Endothelial cell of umbilical vein (primary cell): ENCODE data around the gene PLA2R1. TPM values are rescaled to one million over a fixed set of nuclear protein-coding genes. Genes with fewer than 3 reads are reported as not detected.

Source experiments
- BruUV-seq: library from RNA; stranded (reverse); fragments of 400-500 nt; replicated peaks from 2 replicates; lab custom pipeline; 2021; lab: Mats Ljungman, UMichigan
- CTCF ChIA-PET: fragments of 300-600, 350-600 bp; sonication (Branson Sonifier 250); formaldehyde crosslinking; loops from one replicate; lab custom pipeline; 2021; ENCODE audit warnings: antibody characterized with exemption, inconsistent platforms; lab: Charles Lee
- POLR2A ChIA-PET: fragments of 300-600, 350-600 bp; sonication (Branson Sonifier 250); formaldehyde crosslinking; loops from one replicate; lab custom pipeline; 2021; ENCODE audit warnings: antibody characterized with exemption, inconsistent platforms; lab: Charles Lee
- DNase-seq: peaks from one replicate; pipeline ENCODE4 v3.0.0-alpha.2; 2011; ENCODE audit warnings: low read depth, low spot score
- FAIRE-seq: peaks from 2 replicates; lab custom pipeline; 2011; peaks lifted over from hg19 to GRCh38; lab: Jason Lieb, UNC
- H2AFZ ChIP-seq: 2 replicates; pipeline ENCODE4 v1.6.0; 2012; ENCODE audit warnings: low read depth, low read length, control low read depth, inconsistent platforms
- H3K27ac ChIP-seq: 2 replicates; pipeline ENCODE4 v1.5.1; 2011; ENCODE audit warnings: low read depth, mild to moderate bottlenecking, control low read depth, low read length, moderate library complexity; ENCODE audit not compliant: insufficient read depth
- H3K27me3 ChIP-seq, 2 experiments: 2 replicates each; pipeline versions ENCODE4 v1.6.0 to v1.6.1; 2011; ENCODE audit warnings: low read length in 2 of 2, mixed read lengths in 1 of 2; ENCODE audit not compliant: control insufficient read depth in 2 of 2, insufficient read depth in 2 of 2
- H3K36me3 ChIP-seq, 2 experiments: 2 replicates in 1 of 2; 3 replicates in 1 of 2; pipeline ENCODE4 v1.5.1; 2011; ENCODE audit warnings: low read length in 2 of 2, mild to moderate bottlenecking in 1 of 2, moderate library complexity in 1 of 2; ENCODE audit not compliant: control insufficient read depth in 2 of 2, insufficient read depth in 2 of 2; ENCODE audit errors: extremely low read depth in 1 of 2
- H3K4me1 ChIP-seq: 3 replicates; pipeline ENCODE4 v1.5.1; 2011; ENCODE audit warnings: mild to moderate bottlenecking, low read length; ENCODE audit not compliant: control insufficient read depth, insufficient read depth; ENCODE audit errors: extremely low read depth
- H3K4me2 ChIP-seq: 2 replicates; pipeline ENCODE4 v1.6.1; 2011; ENCODE audit warnings: low read length, control low read depth, mixed read lengths; ENCODE audit not compliant: insufficient read depth
- H3K4me3 ChIP-seq, 3 experiments: fragments of 200-600 bp in 1 of 3; sonication (generic), shearing (Covaris generic) in 1 of 3; replicated peaks in 1 of 3; 2 replicates each; pipeline ENCODE4 v1.5.1; 2011 to 2016; ENCODE audit warnings: control low read depth in 3 of 3, low read length in 3 of 3, mild to moderate bottlenecking in 2 of 3, inconsistent platforms in 1 of 3, low read depth in 1 of 3, moderate library complexity in 1 of 3; ENCODE audit not compliant: insufficient read depth in 1 of 3
- H3K79me2 ChIP-seq: 2 replicates; pipeline ENCODE4 v1.6.0; 2012; ENCODE audit warnings: low read length, inconsistent platforms; ENCODE audit not compliant: control insufficient read depth, insufficient read depth
- H3K9ac ChIP-seq: replicated peaks from 2 replicates; pipeline ENCODE3; 2011; ENCODE audit warnings: low read length, control low read depth; ENCODE audit not compliant: insufficient read depth; ENCODE audit errors: extremely low read depth
- H3K9me1 ChIP-seq: replicated peaks from 3 replicates; pipeline ENCODE4 v1.6.0; 2011; ENCODE audit warnings: mild to moderate bottlenecking, low read length; ENCODE audit not compliant: control insufficient read depth, insufficient read depth; ENCODE audit errors: extremely low read depth
- H3K9me3 ChIP-seq: replicated peaks from 2 replicates; pipeline ENCODE4 v1.5.1; 2012; ENCODE audit warnings: low read length, inconsistent platforms; ENCODE audit not compliant: control insufficient read depth, insufficient read depth
- H4K20me1 ChIP-seq: replicated peaks from 2 replicates; pipeline ENCODE3; 2011; ENCODE audit warnings: mild to moderate bottlenecking, low read length; ENCODE audit not compliant: control insufficient read depth, insufficient read depth; ENCODE audit errors: extremely low read depth
- EZH2 ChIP-seq: IDR thresholded peaks from 2 replicates; pipeline ENCODE4 v1.6.1; 2012; ENCODE audit warnings: borderline replicate concordance, low read depth, mild to moderate bottlenecking, moderate library complexity, low read length, inconsistent platforms; ENCODE audit not compliant: severe bottlenecking
- FOS ChIP-seq: IDR thresholded peaks from 2 replicates; pipeline ENCODE4 v1.6.1; 2011; ENCODE audit warnings: mild to moderate bottlenecking, low read length, moderate library complexity, borderline replicate concordance; ENCODE audit not compliant: insufficient read depth
- GATA2 ChIP-seq: IDR thresholded peaks from 2 replicates; pipeline ENCODE4 v1.7.0; 2011; ENCODE audit warnings: low read depth, mild to moderate bottlenecking, moderate library complexity, mixed read lengths, low read length; ENCODE audit not compliant: insufficient read length, insufficient read depth
- JUN ChIP-seq: IDR thresholded peaks from 2 replicates; pipeline ENCODE4 v1.6.1; 2011; ENCODE audit warnings: borderline replicate concordance, low read depth; ENCODE audit not compliant: insufficient read length, insufficient read depth
- MYC ChIP-seq: IDR thresholded peaks from one replicate; pipeline ENCODE4 v1.6.1; 2011; ENCODE audit warnings: mild to moderate bottlenecking, low read depth, low read length
- POLR2A ChIP-seq: IDR thresholded peaks from 2 replicates; pipeline ENCODE4 v1.6.1; 2012; ENCODE audit warnings: low read depth, mild to moderate bottlenecking, control low read depth, low read length
- POLR2AphosphoS5 ChIP-seq: IDR thresholded peaks from 2 replicates; pipeline ENCODE4 v1.6.1; 2012; ENCODE audit warnings: low read depth, mild to moderate bottlenecking, control low read depth, low read length, moderate library complexity; ENCODE audit not compliant: insufficient read depth
- dilution Hi-C: fragments of 300-500 bp; cut with MboI; formaldehyde crosslinking; loops from one replicate; pipeline ENCODE4 v1.15.0; 2019; ENCODE audit warnings: low sequenced_read_pairs; ENCODE audit not compliant: extremely low pct_ligation_motif_present
- intact Hi-C: fragments of 100-400 bp; cut with micrococcal nuclease; formaldehyde crosslinking; loops from one replicate; pipeline ENCODE4 v1.10.0; 2022
- polyA plus RNA-seq, 4 experiments: library from polyadenylated mRNA; depleted of rRNA in 3 of 4; stranded (reverse) in 3 of 4; unstranded in 1 of 4; fragments of >200 nt; gene quantifications; 2 replicates each; pipeline versions ENCODE4 v1.2.1 to v1.2.3, GENCODE V29; 2011 to 2012; ENCODE audit warnings: missing spikeins in 1 of 4
- total RNA-seq: library from RNA; stranded (reverse); gene quantifications from 2 replicates; pipeline ENCODE4 v1.2.3, GENCODE V29; 2021
- TF ChIP-seq, protein P1 (sequence below): IDR thresholded peaks from 2 replicates; pipeline ENCODE4 v1.6.1; 2011; ENCODE audit not compliant: insufficient read depth, insufficient read length
- TF ChIP-seq, protein P2 (sequence below), 2 donors: IDR thresholded peaks; 1 replicate in 1 of 2; 2 replicates in 1 of 2; pipeline ENCODE4 v1.5.1; 2011; ENCODE audit warnings: low read length in 2 of 2, mild to moderate bottlenecking in 2 of 2, moderate library complexity in 2 of 2, control low read depth in 1 of 2, inconsistent platforms in 1 of 2, low read depth in 1 of 2; ENCODE audit not compliant: insufficient read depth in 1 of 2; ENCODE audit errors: extremely low read depth in 1 of 2

Gene PLA2R1
- total and polyA plus RNA-seq, 2 donors (not counting 3 experiments of a cell fraction or from before 2014, with no cell fraction given): 6.9 to 14.4 TPM

DNA sequence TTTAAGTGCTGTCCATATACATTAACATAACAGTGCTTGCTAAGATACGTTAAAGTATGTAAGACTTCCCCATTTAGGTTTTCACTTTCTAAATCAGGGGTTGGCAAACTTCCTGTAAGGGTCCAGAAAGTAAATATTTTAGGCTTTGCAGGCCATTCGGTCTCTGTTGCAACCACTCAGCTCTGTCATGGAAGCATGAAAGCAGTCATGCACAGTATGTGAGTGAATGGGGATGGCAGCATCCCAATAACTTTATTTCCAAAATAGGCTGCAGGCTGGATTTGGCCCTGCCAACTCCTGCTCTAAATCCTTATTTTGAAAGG, 128.7 kb downstream of the PLA2R1 start:
- H3K4me3 ChIP-seq: no peak overlapping the region
- intact Hi-C loops: no loop called here
- no peak overlapping the region for H3K4me2 ChIP-seq
- ChIA-PET POLR2A (no interaction called here), CTCF (interaction anchor here (3.4 kb wide), 1 partner anchor 12 kb away, joined by 20 read pairs; no protein-coding TSS in a partner anchor)
- H3K36me3 ChIP-seq: no peaks in the 10 kb centered on the region
- dilution Hi-C loops: no loop called here
- no TSS peak for BruUV-seq
- no peak overlapping the region for H3K9ac ChIP-seq
- H3K9me3 ChIP-seq: no peaks in the 10 kb centered on the region
- no peak overlapping the region for H3K27ac ChIP-seq
- no peaks in the 10 kb centered on the region for H3K27me3 ChIP-seq
- DNase-seq (no peak), FAIRE-seq (no peak)
- no peaks in the 10 kb centered on the region for H4K20me1 ChIP-seq
- no peak overlapping the region for H2AFZ ChIP-seq
- no peak for TF ChIP-seq POLR2AphosphoS5
- TF ChIP-seq, protein P1, sequence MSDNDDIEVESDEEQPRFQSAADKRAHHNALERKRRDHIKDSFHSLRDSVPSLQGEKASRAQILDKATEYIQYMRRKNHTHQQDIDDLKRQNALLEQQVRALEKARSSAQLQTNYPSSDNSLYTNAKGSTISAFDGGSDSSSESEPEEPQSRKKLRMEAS: no peak
- H3K79me2 ChIP-seq: no peaks in the 10 kb centered on the region
- H3K9me1 ChIP-seq: no peaks in the 10 kb centered on the region
- H3K4me1 ChIP-seq: no peaks in the 10 kb centered on the region

DNA sequence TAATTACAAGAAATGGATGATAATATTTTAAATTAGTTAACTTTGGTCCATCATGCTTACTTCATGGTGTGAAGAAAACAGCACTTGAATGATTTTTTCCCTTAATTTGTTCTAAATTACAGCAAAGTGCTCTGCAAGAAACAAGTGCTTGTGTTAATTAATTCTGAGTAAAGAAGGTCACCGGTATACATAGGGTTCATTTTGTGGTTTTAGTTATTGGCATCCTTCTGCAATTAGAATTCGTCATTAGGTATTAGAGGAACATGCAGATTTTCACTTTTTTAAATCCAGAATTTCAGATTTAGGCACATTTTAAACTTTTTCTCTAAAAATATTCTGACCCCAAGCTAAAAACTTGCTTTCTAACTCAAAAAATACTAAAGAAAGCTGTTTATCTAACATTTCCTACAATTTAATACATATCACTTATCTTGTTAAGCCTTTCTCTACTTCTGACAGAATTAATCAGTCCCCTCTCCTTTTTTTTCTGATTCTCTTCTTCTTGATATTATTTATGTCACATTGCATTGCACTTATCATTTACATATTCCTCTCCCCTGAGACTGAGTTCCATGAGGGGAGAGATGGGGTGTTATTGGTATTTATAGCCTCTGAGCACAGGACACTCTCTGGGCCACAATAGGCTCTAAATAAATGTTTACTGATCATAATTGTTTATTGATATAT, 129.2 kb downstream of the PLA2R1 start:
- H3K9ac ChIP-seq: no peak overlapping the region
- no peaks in the 10 kb centered on the region for H3K79me2 ChIP-seq
- no peak overlapping the region for H3K27ac ChIP-seq
- H4K20me1 ChIP-seq: no peaks in the 10 kb centered on the region
- intact Hi-C loops (no loop called here), dilution Hi-C loops (no loop called here)
- no TSS peak for BruUV-seq
- H3K4me1 ChIP-seq: no peaks in the 10 kb centered on the region
- no peaks in the 10 kb centered on the region for H3K27me3 ChIP-seq
- H3K9me1 ChIP-seq: no peaks in the 10 kb centered on the region
- H3K4me3 ChIP-seq: no peak overlapping the region
- DNase-seq (no peak), FAIRE-seq (no peak)
- no peaks in the 10 kb centered on the region for H3K9me3 ChIP-seq
- no peak for TF ChIP-seq GATA2
- TF ChIP-seq MYC: no peak
- TF ChIP-seq, protein P1: no peak
- TF ChIP-seq POLR2AphosphoS5: no peak
- TF ChIP-seq JUN: no peak
- no peak for TF ChIP-seq POLR2A
- TF ChIP-seq, protein P2, sequence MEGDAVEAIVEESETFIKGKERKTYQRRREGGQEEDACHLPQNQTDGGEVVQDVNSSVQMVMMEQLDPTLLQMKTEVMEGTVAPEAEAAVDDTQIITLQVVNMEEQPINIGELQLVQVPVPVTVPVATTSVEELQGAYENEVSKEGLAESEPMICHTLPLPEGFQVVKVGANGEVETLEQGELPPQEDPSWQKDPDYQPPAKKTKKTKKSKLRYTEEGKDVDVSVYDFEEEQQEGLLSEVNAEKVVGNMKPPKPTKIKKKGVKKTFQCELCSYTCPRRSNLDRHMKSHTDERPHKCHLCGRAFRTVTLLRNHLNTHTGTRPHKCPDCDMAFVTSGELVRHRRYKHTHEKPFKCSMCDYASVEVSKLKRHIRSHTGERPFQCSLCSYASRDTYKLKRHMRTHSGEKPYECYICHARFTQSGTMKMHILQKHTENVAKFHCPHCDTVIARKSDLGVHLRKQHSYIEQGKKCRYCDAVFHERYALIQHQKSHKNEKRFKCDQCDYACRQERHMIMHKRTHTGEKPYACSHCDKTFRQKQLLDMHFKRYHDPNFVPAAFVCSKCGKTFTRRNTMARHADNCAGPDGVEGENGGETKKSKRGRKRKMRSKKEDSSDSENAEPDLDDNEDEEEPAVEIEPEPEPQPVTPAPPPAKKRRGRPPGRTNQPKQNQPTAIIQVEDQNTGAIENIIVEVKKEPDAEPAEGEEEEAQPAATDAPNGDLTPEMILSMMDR (IDR thresholded peaks at IDR 0.05; ENCODE audit: extremely low read depth in 1 of 2, insufficient read depth in 1 of 2, low read depth in 1 of 2, low read length in 2 of 2): no peak
- TF ChIP-seq FOS: no peak
- no peak for TF ChIP-seq EZH2
- H3K4me2 ChIP-seq: no peak overlapping the region
- no peak overlapping the region for H2AFZ ChIP-seq
- ChIA-PET POLR2A (no interaction called here), CTCF (interaction anchor here (1.6 to 3.4 kb wide), 2 partner anchors 11 to 35 kb away, joined by 4 to 20 read pairs; no protein-coding TSS in a partner anchor)
- H3K36me3 ChIP-seq: no peaks in the 10 kb centered on the region
